ENCODE results near the gene NUBPL.

DNA sequence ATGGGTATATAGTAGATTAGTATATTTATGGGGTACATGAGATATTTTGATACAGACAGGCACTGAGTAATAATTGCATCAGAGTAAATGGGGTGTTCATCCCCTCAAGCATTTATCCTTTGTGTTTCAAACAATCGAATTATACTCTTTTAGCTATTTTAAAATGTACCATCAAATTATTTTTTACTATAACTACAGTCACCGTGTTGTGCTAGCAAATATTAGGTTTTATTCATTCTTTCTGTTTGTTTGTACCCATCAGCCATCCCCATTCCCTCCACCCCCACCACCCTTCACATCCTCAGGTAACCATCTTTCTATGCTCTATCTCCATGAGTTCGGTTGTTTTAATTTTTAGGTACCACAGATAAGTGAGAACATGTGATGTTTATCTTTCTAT lies 115.8 kb downstream of the NUBPL start:
- no peak for TF ChIP-seq SPI1 (IDR thresholded peaks at IDR 0.05; ENCODE audit: low read depth, low read length)
- no peak for TF ChIP-seq POLR2AphosphoS5 (IDR thresholded peaks at IDR 0.05; ENCODE audit: low read depth, low read length)
- TF ChIP-seq POLR2A (IDR thresholded peaks at IDR 0.05; ENCODE audit: low read depth, low read length) = no peak
- TF ChIP-seq TAF1 (IDR thresholded peaks at IDR 0.05; ENCODE audit: low read depth, low read length) = no peak
- TF ChIP-seq POU2F2 (IDR thresholded peaks at IDR 0.05; ENCODE audit: low read depth, low read length) = no peak
- no peak for TF ChIP-seq PAX5 (IDR thresholded peaks at IDR 0.05; ENCODE audit: insufficient read depth, low read length, severe bottlenecking)
